HG03342 (cell line): ENCODE data around the gene TMEM18.
"Not testable (repeated sequence)": the region's sequence is repeated elsewhere in the genome, so short reads cannot be mapped to it uniquely, and the experiment has no call there.

Experiments
- ATAC-seq: cut with Tn5 transposase; IDR thresholded peaks from one replicate; pipeline ENCODE4 v1.9.1; 2021; ENCODE audit warnings: mild to moderate bottlenecking, moderate library complexity; ENCODE audit not compliant: unreplicated experiment

The TMEM18 gene

DNA sequence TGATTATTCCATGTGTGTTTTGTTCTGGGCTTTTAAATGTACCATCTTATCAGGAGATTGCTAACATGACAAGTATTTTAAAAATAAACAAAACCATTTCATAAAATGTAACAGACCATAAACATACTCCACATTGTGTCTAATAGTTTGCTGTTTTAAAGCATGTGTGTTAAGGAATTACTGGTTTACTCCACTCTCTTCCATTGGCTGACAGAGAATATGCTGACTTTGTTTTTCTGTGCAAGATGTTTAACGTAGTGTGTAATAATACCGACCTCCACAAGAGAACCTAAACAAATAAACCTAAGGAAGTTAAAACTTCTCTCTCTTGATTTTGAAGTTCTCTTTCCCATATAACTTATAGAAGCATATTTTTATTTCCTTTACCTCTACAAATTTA is 17.0 kb upstream of the TMEM18 start:
- ATAC-seq: no peak

DNA sequence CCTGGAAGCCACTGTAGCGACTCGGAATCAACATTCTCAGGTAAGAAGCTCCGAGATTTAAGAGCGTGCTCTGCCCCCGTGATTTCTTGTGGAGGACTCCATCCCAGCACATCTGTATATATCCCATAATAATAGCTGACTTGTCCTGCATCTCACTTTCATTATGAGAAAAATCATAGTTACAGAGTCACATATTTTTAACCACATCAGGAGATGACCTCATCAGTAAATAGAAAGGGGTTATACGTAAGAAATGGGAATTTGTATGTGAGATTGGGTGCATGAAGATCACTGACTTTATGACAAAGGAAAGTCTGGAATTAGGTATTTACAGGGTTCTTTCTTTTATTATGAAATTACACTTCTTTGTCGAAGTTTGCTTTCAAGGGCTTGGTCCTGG is 16.4 kb upstream of the TMEM18 start:
- no peak for ATAC-seq

GRCh38 chr2:692767-693166 is 15.6 kb upstream of the TMEM18 start:
- no peak for ATAC-seq

GRCh38 chr2:691821-692761 is 14.9 kb upstream of the TMEM18 start:
- no peak for ATAC-seq

- ATAC-seq: no peak
Observed at GRCh38 chr2:690799-691198, 13.6 kb upstream of the TMEM18 start.

- no peak for ATAC-seq
Observed at GRCh38 chr2:689877-690510, 12.8 kb upstream of the TMEM18 start.

DNA sequence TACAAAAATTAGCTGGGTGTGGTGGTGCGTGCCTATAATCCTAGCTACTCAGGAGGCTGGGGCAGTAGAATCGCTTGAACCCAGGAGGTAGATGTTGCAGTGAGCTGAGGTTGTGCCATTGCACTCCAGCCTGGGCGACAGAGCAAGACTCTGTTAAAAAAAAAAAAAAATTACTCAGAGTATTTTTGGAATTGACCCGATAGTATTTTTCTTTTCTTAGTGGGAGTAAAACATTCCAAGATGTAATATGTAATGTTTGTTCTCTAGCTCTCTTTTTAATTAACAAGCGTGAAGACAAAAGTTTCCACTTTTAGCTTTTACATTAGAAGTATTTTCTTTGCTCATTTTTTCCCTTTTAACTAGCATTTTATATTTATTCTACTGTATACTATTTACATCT is 12.0 kb upstream of the TMEM18 start:
- no peak for ATAC-seq

GRCh38 chr2:688504-689076 is 11.4 kb upstream of the TMEM18 start:
- ATAC-seq: no peak

DNA sequence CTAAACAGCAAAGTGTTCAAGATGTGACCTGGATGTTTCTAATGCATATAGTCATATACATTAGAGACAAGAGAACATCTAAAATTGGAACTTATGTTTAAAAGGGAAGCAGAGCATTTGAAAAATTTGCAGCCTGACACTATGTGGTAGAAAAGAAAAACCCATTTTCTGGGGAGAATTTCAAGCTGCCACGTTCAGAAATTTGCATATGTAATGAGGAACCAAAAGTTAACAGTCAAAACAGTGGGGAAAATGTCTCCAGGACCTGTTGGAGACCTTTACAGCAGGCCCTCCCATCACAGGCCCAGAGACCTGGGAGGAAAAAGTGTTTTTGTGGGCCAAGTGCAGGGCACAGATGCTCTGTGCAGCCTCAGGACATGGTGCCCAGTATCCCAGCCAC is 8.2 kb upstream of the TMEM18 start:
- ATAC-seq: no peak

DNA sequence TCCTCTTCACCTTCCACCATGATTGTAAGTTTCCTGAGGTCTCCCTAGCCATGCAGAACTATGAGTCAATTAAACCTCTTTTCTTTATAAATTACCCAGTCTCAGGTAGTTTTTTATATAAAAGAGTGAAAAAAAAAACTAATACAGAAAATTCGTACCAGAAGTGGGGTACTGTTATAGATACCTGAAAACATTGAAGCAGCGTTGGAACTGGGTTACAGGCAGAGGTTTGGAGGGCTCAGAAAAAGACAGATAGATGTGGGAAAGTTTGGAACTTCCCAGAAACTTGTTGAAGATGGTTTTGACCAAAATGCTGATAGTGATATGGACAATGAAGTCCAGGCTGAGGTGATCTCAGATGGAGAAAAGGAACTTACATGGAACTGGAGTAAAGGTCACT is 7.7 kb upstream of the TMEM18 start:
- not testable (repeated sequence) for ATAC-seq

DNA sequence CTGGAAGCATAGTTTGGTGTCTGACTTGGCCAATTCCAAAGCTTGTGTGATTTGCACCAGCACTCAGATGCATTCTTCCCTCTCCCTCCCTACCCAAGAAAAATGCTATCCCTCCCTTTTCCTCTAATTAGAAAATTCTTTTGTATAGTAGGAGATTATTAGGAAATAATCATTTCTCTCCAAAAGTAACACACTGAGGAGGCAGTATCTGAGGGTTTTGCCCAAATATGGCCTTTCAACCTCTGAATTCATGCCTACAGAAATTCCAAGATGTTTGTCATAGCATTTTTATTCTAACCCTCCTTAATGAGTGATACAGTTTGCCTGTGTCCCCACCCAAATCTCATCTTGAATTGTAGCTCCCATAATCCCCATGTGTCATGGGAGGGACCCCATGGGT is 5.0 kb upstream of the TMEM18 start:
- ATAC-seq: no peak

DNA sequence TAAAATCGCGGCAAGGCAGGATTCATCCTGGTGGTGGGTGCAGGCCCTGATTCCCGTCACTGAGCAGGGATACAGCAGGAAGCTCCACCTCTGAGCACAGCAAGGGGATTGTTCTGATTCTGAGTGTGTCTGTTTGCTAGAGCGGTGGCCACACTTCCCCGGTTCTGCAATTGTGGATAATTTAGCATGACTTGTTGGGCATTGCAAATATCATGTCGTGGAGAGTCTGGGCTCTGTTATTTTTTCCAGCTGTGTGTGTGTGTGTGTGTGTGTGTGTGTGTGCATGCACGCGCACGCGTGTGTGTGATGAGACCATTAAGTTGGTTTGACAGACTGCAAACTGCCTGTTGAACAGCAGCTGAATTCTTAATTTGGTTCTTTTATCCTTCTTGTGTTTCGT is 4.1 kb upstream of the TMEM18 start:
- ATAC-seq: no peak

DNA sequence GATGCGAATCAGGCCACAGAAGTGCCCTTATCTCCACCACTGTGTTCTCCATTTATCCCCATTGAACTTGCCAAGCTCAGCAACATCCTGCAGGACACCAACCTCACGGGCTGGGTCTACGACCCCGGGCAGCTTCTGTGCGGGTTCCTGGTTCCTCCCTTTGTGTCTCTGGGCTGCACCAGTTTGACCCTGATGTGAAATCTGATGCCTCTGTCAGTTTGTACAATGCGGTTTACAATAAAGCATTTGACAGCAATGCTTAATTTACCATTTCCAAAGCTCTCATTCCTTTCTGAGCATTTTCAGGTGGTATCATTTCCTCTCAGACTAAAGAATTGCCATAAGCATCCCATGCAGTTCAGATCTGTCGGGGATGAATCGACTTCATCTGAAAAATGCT is 3.3 kb upstream of the TMEM18 start:
- ATAC-seq: no peak

DNA sequence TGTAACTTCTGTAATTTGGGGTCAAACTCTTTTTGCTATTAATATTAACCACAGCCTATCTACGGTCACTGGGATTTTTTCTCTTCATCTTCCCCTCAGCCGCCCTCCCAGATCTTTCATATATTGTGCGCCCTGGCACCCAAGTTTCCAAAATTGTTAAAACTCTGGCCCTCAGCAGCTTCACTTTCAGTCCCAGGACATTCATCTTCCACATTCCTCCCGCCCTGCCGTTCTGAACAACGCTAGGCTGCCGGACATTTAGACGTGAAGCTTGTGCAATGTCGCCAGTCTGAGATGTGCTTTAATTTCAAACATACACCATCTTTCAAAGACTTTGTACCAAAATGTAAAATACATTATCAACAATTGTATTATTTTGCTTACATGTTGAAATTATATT is 1.8 kb upstream of the TMEM18 start:
- ATAC-seq: no peak

DNA sequence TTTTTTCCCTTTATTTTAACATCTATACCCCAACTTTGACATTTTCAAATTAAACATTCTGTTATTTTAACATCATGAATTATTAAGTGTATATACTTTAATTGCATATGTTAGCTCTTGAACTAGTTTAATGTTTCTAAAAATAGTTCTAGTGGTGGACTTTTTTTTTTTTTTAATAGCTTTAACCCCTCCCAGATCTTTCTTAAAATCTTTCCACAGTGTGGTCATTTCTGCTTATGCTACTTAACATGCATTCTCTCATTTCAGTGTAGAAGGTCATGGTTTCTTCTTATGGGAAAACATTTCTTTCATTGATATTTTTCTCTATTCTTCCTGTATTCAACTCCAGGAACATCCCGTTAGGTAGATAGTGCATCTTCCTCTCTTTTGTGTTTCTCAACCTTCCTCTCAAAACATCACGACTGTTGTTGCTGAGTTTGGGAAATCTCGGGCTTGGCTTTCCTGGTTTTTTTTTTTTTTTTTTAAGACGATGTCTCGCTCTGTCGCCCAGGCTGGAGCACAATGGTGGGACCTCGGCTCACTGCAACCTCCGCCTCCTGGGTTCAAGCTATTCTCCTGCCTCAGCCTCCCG is 849 bp upstream of the TMEM18 start:
- ATAC-seq: no peak

GRCh38 chr2:676647-677055 is 555 bp downstream of the TMEM18 start:
- ATAC-seq: peak; percentile 82

- ATAC-seq: peak; percentile 45
Observed at GRCh38 chr2:675982-676646, 1.1 kb downstream of the TMEM18 start.

DNA sequence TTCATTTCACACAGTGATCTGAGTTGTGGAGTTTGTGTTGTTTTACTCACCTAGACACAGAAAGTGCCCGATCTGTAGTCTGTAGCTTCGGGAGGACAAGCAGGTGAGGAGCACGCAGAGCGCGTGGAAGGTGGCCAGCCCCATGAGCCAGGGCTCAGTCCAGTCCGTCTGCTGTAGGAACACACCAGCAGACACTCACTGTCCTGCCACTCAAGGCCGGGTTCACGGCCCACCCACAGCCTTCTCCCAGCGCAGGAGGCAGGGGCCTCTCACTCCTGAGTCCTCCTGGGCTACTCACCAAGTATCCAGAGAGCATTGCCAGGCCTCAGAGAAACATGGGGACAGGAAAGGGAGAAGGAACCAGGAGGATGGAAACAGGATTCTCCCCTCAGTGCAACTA is 1.7 kb downstream of the TMEM18 start:
- ATAC-seq: no peak

- no peak for ATAC-seq
Observed at GRCh38 chr2:675051-675450, 2.2 kb downstream of the TMEM18 start.

- no peak for ATAC-seq
Observed at GRCh38 chr2:674321-674985, 2.8 kb downstream of the TMEM18 start.
